22Rv1 (cell line): ENCODE data around the gene CDKN2A.

Source experiments
- ZFX ChIP-seq: fragments of 450-650 bp; IDR thresholded peaks from 2 replicates; pipeline ENCODE4 v1.6.1; 2017; ENCODE audit warnings: antibody characterized with exemption, borderline replicate concordance
- TF ChIP-seq, protein P1 (sequence below): fragments of 450-650 bp; IDR thresholded peaks from 2 replicates; pipeline ENCODE4 v1.5.1; 2017; ENCODE audit warnings: mild to moderate bottlenecking

DNA sequence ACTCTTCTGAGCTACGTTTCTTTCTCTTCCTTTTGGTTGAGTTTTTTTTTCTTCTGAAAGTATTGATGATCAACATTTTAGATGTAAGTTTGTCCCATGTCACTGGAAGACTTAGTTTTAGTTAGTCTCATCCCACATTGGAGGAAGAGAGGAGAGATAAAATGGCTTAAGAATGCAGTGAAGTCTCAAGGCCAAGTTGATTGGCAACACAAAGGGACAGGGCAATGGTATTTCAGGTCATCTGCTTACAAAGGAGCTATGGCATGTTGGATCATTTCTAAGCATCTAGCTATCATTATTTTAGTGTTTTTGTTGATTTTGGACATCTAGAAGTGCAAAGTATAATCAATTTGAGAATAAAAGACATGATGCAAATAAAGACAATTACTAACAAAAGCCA lies 58.6 kb downstream of the CDKN2A start:
- TF ChIP-seq, protein P1, sequence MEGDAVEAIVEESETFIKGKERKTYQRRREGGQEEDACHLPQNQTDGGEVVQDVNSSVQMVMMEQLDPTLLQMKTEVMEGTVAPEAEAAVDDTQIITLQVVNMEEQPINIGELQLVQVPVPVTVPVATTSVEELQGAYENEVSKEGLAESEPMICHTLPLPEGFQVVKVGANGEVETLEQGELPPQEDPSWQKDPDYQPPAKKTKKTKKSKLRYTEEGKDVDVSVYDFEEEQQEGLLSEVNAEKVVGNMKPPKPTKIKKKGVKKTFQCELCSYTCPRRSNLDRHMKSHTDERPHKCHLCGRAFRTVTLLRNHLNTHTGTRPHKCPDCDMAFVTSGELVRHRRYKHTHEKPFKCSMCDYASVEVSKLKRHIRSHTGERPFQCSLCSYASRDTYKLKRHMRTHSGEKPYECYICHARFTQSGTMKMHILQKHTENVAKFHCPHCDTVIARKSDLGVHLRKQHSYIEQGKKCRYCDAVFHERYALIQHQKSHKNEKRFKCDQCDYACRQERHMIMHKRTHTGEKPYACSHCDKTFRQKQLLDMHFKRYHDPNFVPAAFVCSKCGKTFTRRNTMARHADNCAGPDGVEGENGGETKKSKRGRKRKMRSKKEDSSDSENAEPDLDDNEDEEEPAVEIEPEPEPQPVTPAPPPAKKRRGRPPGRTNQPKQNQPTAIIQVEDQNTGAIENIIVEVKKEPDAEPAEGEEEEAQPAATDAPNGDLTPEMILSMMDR: no peak
- TF ChIP-seq ZFX: no peak
